Right lobe of liver (tissue), 6 donors: ENCODE data around the gene ZNF524. TPM values are rescaled to one million over a fixed set of nuclear protein-coding genes. Genes with fewer than 3 reads are reported as not detected.
A peak's percentile ranks its signal among the peaks of the same experiment; 100 is the strongest.

Source experiments
- ATAC-seq, 4 donors: fragments of 200-7000 bp; cut with Tn5 transposase; one replicate each; pipeline ENCODE4 v1.9.1; 2020; ENCODE audit warnings: mild to moderate bottlenecking in 4 of 4, moderate library complexity in 4 of 4
- DNase-seq, 3 donors: peaks; one replicate each; pipeline ENCODE4 v3.0.0-alpha.2; 2020
- H3K27ac ChIP-seq, 3 donors: fragments of 200-600 bp; one replicate each; pipeline ENCODE4 v1.8.0; 2022
- H3K27me3 ChIP-seq, 2 donors: fragments of 200-600 bp; one replicate each; pipeline ENCODE4 v1.8.0; 2022
- H3K36me3 ChIP-seq, 4 donors: fragments of 200-600 bp; sonication (generic) in 1 of 4; one replicate each; pipeline versions ENCODE4 v1.5.1 to v1.8.0; 2017 to 2022; ENCODE audit warnings: control low read depth in 1 of 4
- H3K4me1 ChIP-seq, 4 donors: fragments of 200-600 bp; sonication (generic) in 1 of 4; one replicate each; pipeline versions ENCODE4 v1.5.1 to v1.8.0; 2017 to 2022; ENCODE audit warnings: control low read depth in 1 of 4
- H3K4me3 ChIP-seq, 3 donors: fragments of 200-600 bp; one replicate each; pipeline ENCODE4 v1.8.0; 2022
- H3K9me3 ChIP-seq, 4 donors: fragments of 200-600 bp; sonication (generic) in 1 of 4; one replicate each; pipeline versions ENCODE4 v1.5.1 to v1.8.0; 2017 to 2022; ENCODE audit warnings: control low read depth in 1 of 4
- POLR2A ChIP-seq: fragments of 450-650 bp; IDR thresholded peaks from one replicate; pipeline ENCODE4 v1.6.1; 2017; ENCODE audit warnings: antibody characterized with exemption, mild to moderate bottlenecking
- WGBS: methylation state at CpG from one replicate; pipeline ENCODE4 v1.1.6; 2018; ENCODE audit warnings: low coverage, low lambda C conversion rate; ENCODE audit not compliant: insufficient coverage; ENCODE audit errors: missing lambda C conversion rate; 5-methylcytosine and 5-hydroxymethylcytosine counted together
- intact Hi-C, 2 donors: fragments of 100-400 bp; cut with DNase I; formaldehyde crosslinking; loops; one replicate each; pipeline versions ENCODE4 v1.11.2 to v1.14.1; 2022
- total RNA-seq, 6 experiments: library from RNA; depleted of rRNA in 2 of 6; stranded (reverse); fragments of >200 nt in 2 of 6; fragmentation: NEBNext Ultra II Directional in 3 of 6; extraction: Animal tissue kit (Norgen Biotek cat#: 25700) in 3 of 6; gene quantifications; one replicate each; pipeline versions ENCODE4 v1.1.0 to v1.2.4, GENCODE V29; 2016 to 2023
- TF ChIP-seq, protein P1 (sequence below), 4 donors: fragments of 200-600 bp in 3 of 4; fragments of 450-650 bp in 1 of 4; IDR thresholded peaks; one replicate each; pipeline versions ENCODE4 v1.5.1 to v1.8.0; 2016 to 2022; ENCODE audit warnings: antibody characterized with exemption in 4 of 4, mild to moderate bottlenecking in 2 of 4
- donor health status: DM: no; HTN: yes; CAD: no.
- donor health status: DM: no; HTN: no; CAD: no.
- donor health status: DM: no; HTN: no; CAD: no.
- donor health status: DM: no; HTN: yes; CAD: no.
- donor health status: DM: no; HTN: yes; CAD: no.

Gene ZNF524
- total RNA-seq, 6 experiments from 2014 or later, result 8.2 to 21.0 (median 11.3) TPM

DNA sequence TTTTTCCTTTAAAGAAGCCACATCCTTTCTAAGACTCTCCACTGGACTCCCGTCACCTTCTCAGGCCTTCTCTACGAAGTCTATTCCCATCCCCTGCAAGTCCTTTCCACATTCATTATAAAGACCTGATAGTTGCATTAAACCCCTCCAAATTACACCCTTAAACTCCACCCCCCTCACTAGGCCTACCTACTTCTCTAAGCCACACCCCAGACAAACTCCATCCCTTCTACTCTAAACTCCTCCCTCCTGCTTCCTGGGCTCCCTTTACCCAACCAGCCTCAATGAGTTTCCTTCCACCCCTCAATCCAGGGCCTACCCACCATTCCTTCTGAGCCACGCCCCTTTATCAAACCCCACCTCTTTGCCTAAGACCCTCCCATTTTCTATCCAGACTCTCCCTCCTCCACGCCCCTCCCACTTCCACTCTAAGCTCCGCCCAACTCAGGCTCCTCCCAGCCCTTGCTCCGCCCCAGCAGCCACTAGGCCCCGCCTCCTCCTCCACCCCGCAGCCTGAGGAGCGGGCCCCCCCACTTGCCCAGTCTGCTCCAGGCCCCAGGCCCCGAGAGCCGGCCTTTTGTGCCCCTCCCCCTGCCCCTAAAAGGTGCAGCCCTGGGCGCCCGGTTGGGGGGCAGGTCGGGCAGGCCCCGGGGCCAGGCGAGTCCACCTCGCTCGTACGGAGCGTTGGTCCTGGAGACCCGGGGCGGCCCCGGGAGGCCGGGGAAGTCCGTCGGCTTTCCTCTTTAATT is 1.2 kb upstream of the ZNF524 start:
- Histone ChIP-seq H3K36me3 (peaks cover 0 to 9% (median 2%) of the 10 kb centered on the region in 4 donors), H3K9me3 (no peaks in the 10 kb centered on the region), H3K27me3 (no peaks in the 10 kb centered on the region), H3K4me1 (no peaks in the 10 kb centered on the region), H3K4me3 (peak overlapping the region; percentile 84 to 99 (median 99)), H3K27ac (peak overlapping the region; percentile 87 to 97 (median 94))
- peak; percentile 95 to 96 (median 95) for DNase-seq
- TF ChIP-seq POLR2A, result peak; percentile 77
- TF ChIP-seq, protein P1, sequence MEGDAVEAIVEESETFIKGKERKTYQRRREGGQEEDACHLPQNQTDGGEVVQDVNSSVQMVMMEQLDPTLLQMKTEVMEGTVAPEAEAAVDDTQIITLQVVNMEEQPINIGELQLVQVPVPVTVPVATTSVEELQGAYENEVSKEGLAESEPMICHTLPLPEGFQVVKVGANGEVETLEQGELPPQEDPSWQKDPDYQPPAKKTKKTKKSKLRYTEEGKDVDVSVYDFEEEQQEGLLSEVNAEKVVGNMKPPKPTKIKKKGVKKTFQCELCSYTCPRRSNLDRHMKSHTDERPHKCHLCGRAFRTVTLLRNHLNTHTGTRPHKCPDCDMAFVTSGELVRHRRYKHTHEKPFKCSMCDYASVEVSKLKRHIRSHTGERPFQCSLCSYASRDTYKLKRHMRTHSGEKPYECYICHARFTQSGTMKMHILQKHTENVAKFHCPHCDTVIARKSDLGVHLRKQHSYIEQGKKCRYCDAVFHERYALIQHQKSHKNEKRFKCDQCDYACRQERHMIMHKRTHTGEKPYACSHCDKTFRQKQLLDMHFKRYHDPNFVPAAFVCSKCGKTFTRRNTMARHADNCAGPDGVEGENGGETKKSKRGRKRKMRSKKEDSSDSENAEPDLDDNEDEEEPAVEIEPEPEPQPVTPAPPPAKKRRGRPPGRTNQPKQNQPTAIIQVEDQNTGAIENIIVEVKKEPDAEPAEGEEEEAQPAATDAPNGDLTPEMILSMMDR (IDR thresholded peaks at IDR 0.05), result no peak
- intact Hi-C loops, result no loop called here
- 4% methylated on average over 10 of the region's 26 CpGs for WGBS
- ATAC-seq, result peak; percentile 83 to 89 (median 86)

- intact Hi-C loops, result no loop called here
- H3K4me3 ChIP-seq, result peak within 1 kb of the TSS; percentile 84 to 99 (median 99)
- no peak for TF ChIP-seq POLR2A
- TF ChIP-seq, protein P1 (IDR thresholded peaks at IDR 0.05), result no peak
- H3K36me3 ChIP-seq, result peaks cover 0 to 9% (median 2%) of the 10 kb centered on the region in 4 donors
- under 1% methylated on average over 21 of the region's 23 CpGs for WGBS
- peak; percentile 96 to 98 (median 98) for DNase-seq
- peak within 1 kb of the TSS; percentile 87 to 97 (median 94) for H3K27ac ChIP-seq
- H3K27me3 ChIP-seq, result no peaks in the 10 kb centered on the region
- peak; percentile 83 to 90 (median 87) for ATAC-seq
- H3K9me3 ChIP-seq, result no peaks in the 10 kb centered on the region
- peaks cover 0 to 3% (median 1%) of the 10 kb centered on the region in 4 donors for H3K4me1 ChIP-seq
Observed at GRCh38 chr19:55599468-55599841, 633 bp upstream of the ZNF524 start, which contains the start of gene FIZ1. TSS of gene FIZ1 (minus strand) at chr19:55599517. CDS start at chr19:55597865, 1,652 bp downstream.

DNA sequence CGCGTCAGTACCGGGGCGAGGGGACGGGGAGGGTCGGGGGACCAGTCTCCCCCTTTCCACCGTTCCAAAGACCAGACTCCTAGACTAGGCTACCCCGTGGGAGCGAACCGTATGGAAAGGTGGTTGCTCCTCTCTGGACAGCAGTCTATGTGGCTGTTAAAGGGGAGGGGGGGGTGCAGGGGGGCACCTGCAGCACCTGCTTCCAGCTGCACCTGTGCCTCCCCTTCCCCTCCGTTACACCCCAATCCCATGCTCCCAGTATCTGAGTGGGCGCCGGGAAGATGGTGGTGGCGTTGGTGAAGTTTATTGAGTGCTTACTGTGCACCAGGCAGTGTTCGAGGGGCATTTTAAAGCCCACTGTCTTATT is 557 bp downstream of the ZNF524 start:
- Histone ChIP-seq H3K27me3 (no peaks in the 10 kb centered on the region), H3K36me3 (peaks cover 0 to 9% (median 2%) of the 10 kb centered on the region in 4 donors), H3K4me3 (peak overlapping the region; percentile 84 to 99 (median 99)), H3K27ac (peak overlapping the region; percentile 87 to 97 (median 94)), H3K9me3 (no peaks in the 10 kb centered on the region), H3K4me1 (peaks cover 0 to 6% (median 2%) of the 10 kb centered on the region in 4 donors)
- WGBS, result 15% methylated on average over 6 of the region's 15 CpGs
- DNase-seq (no peak), ATAC-seq (no peak)
- TF ChIP-seq POLR2A, result no peak
- TF ChIP-seq, protein P1 (IDR thresholded peaks at IDR 0.05), result no peak
- intact Hi-C loops, result no loop called here

DNA sequence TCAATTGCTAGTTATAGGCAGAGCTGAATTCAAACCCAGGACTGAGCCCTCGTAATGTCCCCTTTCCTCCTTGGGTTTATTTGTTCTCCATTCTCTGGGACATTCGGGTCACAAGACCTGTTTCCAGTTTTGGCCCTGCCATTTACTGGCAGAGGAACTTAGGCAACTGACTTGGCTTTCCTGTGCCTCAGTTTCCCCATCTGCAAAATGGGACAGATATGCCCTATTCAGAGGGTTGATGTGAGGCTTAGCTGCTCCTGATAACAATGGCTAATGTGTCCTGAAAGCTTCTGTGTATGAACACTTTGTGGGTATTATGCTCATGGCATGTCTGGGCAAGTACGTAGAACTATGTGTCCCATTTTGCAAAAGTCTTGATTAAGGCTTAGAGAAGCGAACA is 996 bp downstream of the ZNF524 start:
- peaks cover 0 to 9% (median 2%) of the 10 kb centered on the region in 4 donors for H3K36me3 ChIP-seq
- peak overlapping the region in 2 of 3 donors; percentile 99 for H3K4me3 ChIP-seq

More for the DNA sequence above, 996 bp downstream of the ZNF524 start:
- no peaks in the 10 kb centered on the region for H3K27me3 ChIP-seq
- 57% methylated on average over 4 of the region's 4 CpGs for WGBS
- no peak for DNase-seq
- peaks cover 0 to 6% (median 2%) of the 10 kb centered on the region in 4 donors for H3K4me1 ChIP-seq
- no peak for ATAC-seq
- intact Hi-C loops, result no loop called here
- TF ChIP-seq POLR2A, result no peak
- TF ChIP-seq, protein P1 (IDR thresholded peaks at IDR 0.05), result no peak
- no peaks in the 10 kb centered on the region for H3K9me3 ChIP-seq
- peak overlapping the region in 2 of 3 donors; percentile 87 to 97 for H3K27ac ChIP-seq
